IPS DF 4.7 (cell line): ENCODE data around the gene CCDC27.

ENCODE experiments used
- DNase-seq: peaks from one replicate; pipeline ENCODE4 v3.0.0-alpha.2; 2013; ENCODE audit warnings: low spot score; ENCODE audit errors: extremely low read depth

CCDC27 gene

DNA sequence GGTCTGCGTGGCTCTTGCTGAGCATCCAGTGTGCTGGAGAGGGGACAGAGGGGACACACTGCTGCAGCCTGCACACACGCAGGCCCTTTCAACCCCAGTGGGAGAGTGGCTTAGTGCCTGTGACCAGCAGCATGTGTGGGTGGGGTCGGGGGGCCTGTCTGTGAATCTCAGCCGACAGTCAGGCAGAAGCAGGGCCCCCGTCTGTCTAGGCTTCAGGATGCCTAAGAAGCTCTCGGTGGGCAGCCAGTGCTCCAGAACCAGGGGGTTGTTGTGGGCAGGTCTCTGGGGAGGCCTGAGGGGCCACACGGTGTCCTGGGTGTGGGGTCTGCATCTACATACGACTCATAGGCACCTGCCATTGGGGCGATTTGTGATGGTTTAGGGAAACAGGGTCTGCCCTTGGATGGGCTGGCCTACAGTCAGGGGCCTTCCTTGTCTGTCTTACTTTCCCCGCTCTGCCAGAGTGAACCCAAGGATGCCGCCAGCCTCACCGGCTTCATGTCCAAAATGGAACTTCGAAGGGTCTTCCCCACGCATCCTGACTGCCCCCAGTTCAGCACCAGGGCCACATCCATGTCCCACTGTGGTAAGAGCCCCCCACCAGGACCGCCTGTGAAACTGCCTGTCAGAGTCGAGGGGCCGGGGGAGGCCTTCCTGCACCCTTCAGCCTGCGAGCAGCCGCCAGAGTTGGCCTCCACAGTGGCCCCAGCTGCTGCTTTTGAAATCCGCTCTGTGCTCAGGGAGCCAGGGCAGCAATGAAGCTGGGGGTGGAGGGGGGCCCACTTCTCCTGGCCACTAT is 1.6 kb downstream of the CCDC27 start:
- no peak for DNase-seq

DNA sequence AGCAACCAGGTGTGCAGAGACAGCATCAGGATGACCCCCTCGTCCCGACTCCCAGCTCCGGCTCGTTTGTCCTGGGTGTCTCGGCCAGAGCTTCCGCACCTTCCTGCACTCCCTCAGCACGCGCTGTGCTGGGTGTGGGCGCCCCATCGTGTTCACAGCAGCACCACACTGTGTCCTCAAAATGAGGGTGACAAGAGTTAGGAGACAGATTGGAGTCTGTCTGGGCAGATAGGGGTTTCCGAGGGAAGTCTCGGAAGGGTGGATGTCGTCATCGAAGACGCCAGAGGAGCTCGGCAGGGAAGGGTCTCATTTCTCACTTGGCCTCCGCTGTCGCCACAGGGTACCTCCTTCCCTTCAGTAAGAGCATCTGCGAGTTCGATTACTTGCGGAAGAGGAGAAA is 4.1 kb downstream of the CCDC27 start:
- DNase-seq, result no peak

DNA sequence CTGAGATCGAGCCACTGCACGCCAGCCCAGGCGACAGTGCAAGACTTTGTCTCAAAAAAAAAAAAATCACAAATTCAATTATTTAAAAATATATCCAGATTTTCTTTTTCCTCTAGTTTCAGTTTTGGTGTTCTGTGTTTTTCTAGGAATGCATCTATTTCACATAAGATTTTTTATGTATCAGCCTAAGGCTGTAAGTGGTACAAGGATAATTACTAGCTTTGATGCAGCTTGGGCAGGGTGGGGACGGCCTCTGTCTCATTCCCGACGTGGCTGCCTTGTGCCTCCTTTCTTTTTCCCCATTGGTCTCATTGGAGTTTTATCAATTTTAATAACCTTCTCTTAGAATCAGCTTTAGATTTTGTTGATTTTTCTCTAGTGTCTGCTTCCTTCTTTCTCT is 6.9 kb downstream of the CCDC27 start:
- DNase-seq, result no peak

DNA sequence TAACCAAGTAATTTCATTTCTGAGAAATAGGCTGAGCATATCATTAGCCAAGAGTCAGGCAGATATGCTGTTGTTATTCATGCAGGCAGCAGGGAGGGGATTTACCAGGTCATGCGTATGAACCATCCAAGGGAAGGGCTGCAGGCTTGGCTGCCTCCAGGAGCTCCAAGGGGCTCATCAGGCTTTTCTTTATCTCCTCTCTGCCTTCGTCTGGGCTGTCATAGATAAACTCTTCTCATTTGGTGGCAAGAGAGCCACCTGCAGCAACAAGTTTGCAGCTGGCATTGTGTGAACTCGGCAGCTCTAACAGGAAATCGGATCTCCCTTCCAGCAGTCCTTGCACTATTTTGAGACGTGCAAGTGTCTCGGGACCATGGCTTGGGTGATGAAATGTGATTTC is 7.5 kb downstream of the CCDC27 start:
- no peak for DNase-seq

DNA sequence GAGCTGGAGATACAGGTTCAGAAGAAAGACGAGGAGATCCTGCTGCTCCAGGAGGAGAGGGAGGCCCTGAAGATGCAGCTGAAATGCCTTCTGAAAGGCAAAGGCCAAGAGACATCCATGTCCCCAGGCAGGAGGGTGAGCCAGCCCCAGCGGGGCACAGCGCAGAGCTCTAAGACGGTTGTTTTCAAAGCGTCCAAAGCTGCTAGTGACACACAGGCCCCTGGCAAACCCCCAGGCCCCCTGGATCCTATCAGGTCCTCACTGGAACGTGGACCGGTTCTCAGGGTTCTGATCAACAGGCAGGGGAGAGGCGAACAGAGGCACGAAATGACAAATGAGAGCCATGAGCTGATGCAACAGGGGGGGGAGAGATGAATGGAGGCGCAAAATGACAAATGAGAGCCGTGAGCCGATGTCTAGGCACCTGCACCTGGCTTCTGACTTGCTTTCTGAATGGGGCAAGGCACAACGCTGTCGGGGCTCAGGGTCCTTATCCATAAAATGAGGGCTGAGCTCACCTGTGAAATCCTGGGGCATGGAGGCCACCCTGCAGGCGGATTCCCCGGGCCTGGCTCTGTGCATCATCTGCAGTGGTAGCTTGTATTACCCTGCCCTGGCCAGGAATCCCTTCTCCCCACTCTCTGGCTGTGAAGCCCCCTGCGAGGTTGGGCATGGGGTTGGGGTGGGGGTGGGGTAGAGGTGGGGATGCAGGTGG is 9.2 kb downstream of the CCDC27 start:
- DNase-seq, result no peak

DNA sequence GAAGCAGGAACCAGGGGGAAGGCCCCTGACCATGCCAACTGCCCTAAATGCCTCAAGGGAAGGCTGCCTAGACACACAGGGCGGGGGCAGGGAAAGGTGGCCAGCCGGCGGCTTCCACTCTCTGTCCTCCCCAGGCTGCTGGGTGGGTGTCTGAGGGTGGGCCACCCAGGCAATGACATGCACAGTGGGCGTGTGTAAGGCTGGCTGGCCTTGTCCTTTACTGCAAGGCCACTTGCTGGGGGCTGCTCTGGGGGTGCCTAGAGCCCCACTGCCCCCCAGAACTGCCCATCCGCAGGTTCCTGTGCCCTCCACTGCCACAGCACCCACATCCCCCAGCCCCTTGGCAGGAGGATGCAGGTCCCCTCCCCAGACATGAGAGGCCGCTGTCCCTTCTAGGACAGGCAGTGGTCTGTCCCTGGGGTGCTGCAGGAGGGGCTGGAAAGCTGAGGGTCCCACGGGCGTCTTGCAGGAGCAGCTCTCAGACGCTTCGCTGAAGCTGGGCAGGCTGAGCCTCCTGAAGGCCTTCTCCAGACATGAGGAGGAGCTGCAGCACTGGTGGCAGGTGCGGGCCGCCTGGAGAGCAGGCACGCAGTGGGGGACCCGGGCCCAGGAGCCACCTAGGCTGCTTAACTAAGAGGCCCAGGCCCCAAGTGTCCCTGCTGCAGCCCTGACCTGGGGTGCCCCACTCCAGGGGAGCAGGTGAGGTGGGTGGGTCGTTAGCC is 10.1 kb downstream of the CCDC27 start:
- no peak for DNase-seq

DNA sequence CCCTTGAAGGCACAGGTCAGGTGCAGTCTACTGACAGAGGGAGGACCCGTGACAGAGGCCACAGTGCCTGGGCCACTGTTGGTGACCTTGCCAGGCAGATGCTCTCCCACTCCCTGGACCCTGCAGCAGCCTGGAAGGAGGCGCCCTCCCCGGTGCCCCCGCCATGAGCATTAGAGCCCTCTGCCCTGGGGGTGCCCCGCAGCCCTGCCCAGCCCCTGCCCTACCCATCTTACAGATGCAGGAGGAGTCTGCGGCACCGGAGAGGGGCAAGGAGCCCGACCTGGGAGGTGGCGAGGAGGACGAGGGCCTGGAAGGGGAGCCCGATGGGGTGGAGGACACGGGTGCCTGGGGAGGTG is 10.6 kb downstream of the CCDC27 start:
- DNase-seq, result no peak

DNA sequence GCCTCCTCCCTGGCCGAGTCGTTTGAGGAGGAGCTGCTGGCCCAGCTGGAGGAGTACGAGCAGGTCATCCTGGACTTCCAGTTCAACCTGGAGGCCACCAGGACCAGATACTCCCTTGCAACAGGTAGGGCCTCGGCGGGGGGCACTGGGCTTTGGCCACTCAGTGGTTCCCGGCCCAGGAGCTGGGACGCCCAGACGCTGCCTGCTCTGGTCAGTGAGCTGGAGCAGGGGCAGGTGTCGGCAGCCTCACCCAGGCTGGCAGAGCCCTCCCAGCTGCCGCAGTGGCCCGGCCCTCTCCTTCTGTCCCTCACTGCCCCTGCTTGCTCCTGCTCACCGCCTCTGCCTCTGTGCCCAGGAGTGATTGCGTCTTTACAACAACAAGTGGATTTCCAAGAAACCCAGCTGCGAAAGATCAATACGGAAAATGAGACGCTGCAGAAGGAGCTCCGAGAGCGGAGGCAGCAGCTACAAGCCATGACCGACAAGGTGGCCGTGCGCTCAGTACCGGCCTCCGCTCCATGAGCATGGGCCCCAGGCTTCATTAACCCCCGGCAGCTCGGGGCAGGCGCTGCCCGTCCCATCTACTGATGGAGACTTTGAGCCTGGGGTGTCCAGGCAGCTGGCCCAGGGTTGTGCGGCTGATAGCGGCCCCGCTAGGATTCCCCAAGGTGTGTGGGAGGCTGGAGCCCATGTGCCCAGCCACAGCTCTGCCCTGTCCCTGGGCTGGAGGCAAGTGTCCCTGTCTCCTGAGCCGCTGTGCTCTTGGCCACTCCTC is 11.3 kb downstream of the CCDC27 start:
- DNase-seq, result no peak

DNA sequence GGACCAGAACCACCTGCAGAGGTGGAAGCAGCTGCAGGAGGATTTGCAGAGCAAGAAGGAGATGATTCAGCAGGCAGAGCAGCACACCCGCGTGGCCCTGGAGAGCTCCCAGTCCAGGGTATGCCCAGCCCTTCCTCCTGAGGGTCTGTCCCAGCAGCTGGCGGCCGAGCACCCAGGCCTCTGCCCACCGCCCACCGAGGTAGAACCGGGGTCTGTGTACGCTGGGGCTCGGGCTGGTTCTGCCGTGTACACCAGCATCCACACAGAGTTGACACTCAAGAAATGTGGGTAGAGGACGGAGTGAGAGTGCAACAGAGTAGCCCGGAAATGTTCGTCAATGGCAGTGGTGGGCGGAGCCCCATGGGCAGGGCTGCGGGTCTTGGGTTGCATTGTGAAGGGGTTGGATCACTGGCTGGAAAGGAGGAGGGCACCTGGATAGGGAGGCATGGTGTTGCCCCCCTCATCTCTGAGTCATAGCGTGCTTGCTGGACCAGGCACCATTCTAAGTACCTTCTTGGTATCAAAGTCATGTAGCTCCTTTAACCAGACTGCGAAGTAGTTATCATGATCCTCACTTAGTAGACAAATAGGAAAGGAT is 15.2 kb downstream of the CCDC27 start:
- DNase-seq, result no peak

DNA sequence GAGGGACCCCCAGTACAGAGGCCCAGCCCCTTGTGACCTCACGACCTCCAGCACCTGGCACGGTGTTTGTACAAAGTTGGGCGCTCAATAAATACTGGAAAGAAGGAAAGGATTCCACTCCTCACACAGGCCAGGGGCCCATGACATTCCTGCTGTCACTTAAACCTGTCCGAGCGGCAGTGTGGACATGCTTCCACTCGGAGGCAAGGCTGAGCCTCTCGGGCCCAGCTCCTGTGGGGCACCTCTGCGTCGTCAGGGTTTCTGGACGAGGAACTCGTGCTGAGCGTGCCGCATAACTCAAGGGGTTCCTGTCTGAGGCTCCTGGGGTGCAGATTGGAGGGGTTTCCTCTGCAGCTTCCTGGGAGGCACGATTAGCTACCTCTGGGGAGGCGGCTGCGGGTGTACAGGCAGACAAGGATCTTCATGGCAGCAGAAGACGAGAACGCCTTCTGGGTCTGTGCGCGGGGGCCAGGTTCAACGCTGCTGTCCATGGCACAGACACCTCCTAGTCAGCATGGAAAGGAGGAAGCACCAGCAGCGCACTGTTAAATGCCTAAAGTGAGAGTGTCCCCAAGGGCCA is 16.7 kb downstream of the CCDC27 start:
- DNase-seq, result no peak

DNA sequence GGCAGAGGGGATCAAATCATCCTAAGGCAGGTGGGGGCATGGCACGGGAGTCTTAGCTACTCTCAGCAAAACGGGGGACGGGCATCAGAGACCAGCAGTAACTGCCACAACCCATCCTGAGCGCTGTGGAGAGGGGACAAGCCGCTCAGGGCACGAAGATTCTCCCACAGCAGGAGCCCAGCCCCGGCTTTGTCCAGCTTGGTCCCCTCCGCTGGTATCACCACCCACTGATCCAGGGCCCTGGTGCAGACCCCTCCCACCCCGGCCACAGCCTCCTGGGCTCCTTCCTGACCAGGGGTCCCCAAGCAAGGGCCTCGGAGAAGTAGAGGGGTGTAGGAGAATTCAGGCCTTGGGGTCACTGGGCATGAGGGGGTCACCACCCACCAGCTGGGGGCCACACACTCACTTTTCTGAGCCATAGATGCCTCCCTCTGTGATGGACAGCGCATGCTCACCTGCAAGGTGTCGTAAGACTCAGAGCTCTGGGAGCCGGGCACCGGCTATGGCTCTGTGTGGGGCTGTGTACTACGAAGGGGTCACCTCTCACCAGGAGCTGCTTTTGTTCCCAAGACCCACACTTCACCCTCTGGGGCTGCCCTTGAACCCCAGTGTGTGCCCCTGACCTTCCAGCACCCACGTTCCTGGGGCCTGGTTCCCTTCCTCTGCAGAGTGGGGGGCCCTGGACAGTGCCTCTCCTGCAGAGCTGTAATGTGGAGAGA is 18.0 kb downstream of the CCDC27 start:
- no peak for DNase-seq

DNA sequence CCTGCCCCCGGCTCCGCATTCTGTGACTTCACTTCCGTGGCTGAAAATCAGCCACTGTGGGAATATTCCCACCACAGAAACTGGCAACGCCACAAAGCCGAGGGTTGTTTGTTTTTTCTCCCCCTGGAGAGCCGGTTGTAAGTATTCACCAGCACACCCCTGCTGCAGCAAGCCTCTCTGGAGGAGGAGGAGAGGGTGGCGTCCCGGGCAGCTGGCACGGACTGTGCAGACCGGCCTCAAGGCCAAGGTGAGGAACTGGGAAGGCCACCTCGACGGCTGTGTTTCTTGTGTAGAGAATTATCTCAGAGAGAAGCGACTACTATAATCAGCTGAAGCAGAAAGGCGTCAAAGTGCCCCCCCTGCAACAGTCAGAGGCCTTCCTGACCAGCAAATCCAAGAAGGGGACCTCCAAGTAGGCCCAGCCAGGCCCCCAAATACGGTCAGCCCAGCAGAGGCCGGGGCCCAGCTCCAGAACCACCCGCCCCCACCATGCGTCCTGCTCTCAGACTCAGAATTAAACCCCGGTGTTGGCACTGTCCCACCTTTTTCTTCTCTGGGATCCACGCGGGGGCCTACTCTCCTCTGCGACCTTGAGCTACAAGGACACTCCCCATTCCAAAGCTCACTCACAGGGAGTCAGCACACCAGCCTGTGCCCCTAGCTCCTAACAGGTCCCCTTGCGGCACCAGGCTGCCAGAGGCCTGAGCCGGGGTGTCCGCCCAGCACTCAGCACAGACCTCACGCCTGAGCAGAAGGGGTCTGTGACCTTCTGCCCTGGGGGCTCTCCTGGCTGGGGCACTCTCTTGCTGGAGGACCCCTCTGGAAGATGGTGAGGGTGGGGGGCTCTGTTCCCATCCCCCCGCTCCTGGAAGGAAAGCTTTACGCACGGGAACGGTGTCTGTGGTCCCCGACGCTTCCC is 19.1 kb downstream of the CCDC27 start:
- no peak for DNase-seq

DNA sequence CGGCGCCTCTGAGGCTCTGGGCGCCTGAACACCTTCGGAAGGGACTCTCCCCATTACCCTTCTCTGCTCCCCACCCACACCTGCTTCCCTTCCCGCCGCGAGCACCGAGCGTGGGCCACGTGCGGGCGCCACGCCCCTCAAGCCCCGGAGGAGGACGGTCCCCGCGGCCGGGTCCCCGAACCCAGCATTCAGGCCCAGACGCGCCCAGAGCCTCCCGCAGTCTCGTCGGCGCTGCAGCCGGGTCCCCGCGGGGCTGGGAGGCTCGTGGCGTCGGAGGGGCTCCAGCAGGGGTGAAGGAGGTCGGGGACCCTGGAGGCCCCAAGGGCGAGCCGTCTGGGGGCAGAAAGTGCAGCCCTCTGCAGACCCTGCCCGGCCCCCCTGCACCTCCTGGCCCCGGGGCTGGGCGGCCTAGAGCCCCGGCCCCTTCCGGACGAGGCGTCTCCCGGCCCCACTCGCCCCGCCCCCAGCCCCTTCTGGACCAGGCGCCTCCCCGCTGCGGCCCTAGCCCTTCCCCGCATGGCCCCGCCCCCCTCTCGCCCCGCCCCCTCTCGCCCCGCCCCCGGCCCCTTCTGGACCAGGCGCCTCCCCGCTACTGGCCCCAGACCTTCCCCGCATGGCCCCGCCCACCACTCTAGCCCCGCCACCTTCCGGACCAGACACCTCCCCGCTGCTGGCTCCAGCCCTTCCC is 19.9 kb downstream of the CCDC27 start:
- DNase-seq, result no peak

DNA sequence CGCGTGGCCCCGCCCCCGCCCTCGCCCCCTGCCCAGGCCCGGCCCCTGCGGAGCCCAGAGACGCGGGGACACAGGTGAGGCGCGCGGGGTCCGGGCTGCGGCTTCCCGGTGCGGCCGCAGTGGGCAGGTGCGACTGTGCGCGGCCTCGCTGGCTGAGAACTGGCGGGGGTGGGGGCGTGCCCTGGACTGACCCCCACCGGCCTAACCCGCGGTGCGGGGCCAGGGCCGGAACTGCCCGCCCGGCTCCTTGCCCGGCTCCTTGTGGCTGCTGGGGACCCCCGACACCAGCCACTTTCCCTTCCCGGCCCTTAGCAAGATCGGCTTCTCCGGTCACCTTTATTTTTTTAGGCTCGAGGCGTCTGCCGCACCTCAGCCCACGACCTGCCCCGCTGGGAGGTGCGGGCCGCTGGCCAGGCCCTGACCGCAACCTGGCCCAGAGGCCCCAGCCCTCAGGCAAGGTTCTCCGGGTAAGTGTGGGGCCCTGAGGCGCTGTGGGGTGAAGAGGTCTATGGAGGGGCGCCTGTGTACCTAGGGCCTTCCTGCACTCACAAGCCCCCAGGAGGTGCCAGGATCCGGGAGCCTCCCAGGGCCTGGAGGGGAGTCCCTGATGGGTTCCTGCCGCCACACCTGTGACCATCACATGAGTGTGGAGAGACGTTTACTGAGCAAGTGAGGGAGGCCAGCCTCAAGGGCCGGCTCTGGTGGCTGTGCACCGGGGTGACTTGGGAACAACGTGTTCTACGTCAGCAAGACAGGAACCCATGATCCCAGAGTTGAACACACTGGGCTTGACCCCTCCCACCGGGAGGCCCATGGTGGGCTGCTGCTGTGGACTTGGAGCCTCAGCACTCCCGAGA is 20.7 kb downstream of the CCDC27 start, which contains the start of gene SMIM1:
TSS of gene SMIM1 (plus strand) at position 35 of the 857 bp plus-strand sequence. CDS start 2,625 bp downstream, outside the sequence.
- DNase-seq, result no peak

DNA sequence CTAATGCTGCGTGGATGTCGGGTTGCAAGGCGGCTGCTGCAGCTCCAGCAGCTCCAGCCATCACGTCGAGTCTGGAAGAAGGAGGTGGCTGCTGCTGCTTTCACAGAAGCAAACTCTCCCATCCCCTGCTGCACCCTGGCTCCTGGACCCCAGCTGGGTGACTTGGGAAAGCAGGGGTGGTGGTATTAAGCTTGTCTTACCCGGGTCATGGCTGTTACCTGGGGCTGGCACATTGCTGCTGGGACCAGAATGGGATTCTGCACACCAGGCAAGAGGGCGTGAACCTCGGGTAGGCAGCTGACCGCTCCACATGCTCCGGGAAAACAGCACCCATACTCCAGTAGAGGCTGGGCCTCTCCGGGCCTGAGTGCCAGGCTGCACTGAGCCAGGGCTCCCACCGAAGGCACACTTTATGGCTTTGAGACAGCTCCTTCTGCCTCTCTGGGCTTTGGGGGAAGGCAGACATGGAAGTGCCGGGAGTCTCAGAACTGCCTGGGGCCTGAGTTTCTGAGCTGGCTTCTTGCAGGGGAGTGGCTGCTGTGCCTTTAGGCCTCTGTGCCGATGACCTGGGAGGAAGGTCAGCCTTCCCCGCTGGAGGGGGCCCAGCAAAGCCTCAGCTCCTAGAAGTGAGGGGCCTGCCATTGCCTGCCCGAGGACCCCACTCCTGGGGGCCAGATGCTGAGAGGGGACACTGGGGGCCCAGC is 21.5 kb downstream of the CCDC27 start:
- DNase-seq, result no peak

DNA sequence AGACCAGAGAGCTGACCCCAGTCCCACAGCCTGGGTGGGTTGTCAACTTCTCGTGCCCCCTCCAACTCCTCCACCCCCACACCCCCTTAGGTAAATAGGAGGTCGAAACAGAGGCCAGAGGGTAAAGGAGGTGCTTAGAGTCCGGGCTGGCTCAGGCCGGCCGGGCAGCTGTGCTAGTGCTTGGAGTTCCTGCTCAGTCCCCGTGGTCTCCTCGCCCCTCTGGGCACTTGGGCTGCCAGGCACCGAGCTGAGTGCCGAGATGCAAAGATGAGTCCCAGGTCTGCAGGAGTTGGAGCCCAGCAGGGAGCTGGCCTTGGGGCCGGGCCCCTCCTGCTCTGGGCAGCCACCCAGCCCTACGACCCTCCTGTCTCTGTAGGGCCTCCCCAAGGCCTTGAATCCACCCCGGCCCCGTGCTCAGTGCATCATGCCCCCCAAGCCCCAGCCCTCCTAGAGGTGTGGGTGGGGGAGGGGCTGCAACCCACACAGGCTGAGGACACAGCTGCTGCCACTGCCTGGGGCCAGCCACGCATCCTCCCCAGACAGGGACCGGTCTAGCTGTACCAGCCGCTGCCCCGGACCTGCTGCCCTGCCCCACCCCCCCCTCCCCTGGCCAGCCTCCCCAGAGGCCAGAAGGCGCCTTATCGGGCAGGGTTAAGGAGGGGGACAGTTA is 22.2 kb downstream of the CCDC27 start:
- no peak for DNase-seq
